Liver (tissue), 9 donors: ENCODE results near the gene AAK1. TPM values are rescaled to one million over a fixed set of nuclear protein-coding genes. Genes with fewer than 3 reads are reported as not detected.

Source experiments
- DNase-seq: peaks from one replicate; pipeline ENCODE4 v3.0.0-alpha.2; 2017; ENCODE audit warnings: low spot score
- H3K27ac ChIP-seq, 2 donors: one replicate each; pipeline ENCODE4 v1.7.0; 2013; ENCODE audit warnings: inconsistent platforms in 2 of 2, low read length in 2 of 2, control low read depth in 1 of 2, low read depth in 1 of 2, mild to moderate bottlenecking in 1 of 2
- H3K27me3 ChIP-seq, 4 donors: one replicate each; pipeline versions ENCODE4 v1.6.1 to v1.7.0; 2013; ENCODE audit warnings: low read length in 3 of 4, inconsistent platforms in 1 of 4, mild to moderate bottlenecking in 1 of 4, moderate library complexity in 1 of 4; ENCODE audit not compliant: control insufficient read depth in 4 of 4, insufficient read depth in 4 of 4
- H3K36me3 ChIP-seq, 4 donors: one replicate each; pipeline versions ENCODE4 v1.6.1 to v1.7.0; 2013; ENCODE audit warnings: low read length in 3 of 4, mild to moderate bottlenecking in 3 of 4, low read depth in 1 of 4, moderate library complexity in 1 of 4; ENCODE audit not compliant: control insufficient read depth in 4 of 4, insufficient read depth in 3 of 4
- H3K4me1 ChIP-seq, 4 donors: one replicate each; pipeline versions ENCODE4 v1.6.1 to v1.7.0; 2013; ENCODE audit warnings: low read length in 3 of 4, mild to moderate bottlenecking in 3 of 4, moderate library complexity in 1 of 4; ENCODE audit not compliant: control insufficient read depth in 4 of 4, insufficient read depth in 4 of 4
- H3K4me3 ChIP-seq, 3 donors: one replicate each; pipeline versions ENCODE4 v1.6.1 to v1.7.0; 2013; ENCODE audit warnings: low read length in 3 of 3, control low read depth in 1 of 3, low read depth in 1 of 3, mild to moderate bottlenecking in 1 of 3
- H3K9ac ChIP-seq, 2 donors: one replicate each; pipeline ENCODE4 v1.7.0; 2013; ENCODE audit warnings: low read length in 2 of 2, mild to moderate bottlenecking in 2 of 2, moderate library complexity in 2 of 2, control low read depth in 1 of 2, low read depth in 1 of 2
- H3K9me3 ChIP-seq, 4 donors: one replicate each; pipeline versions ENCODE4 v1.6.1 to v1.7.0; 2013; ENCODE audit warnings: low read length in 3 of 4; ENCODE audit not compliant: control insufficient read depth in 4 of 4
- EGR1 ChIP-seq, 2 donors: IDR thresholded peaks; 2 replicates each; pipeline ENCODE4 v1.6.1; 2016 to 2018; ENCODE audit warnings: antibody characterized with exemption in 2 of 2, low read depth in 2 of 2
- FOXA1 ChIP-seq: IDR thresholded peaks from 2 replicates; pipeline ENCODE4 v1.6.1; 2016; ENCODE audit warnings: antibody characterized with exemption
- FOXA2 ChIP-seq: IDR thresholded peaks from 2 replicates; pipeline ENCODE4 v1.6.1; 2016; ENCODE audit warnings: antibody characterized with exemption
- GABPA ChIP-seq, 2 donors: IDR thresholded peaks in 1 of 2; conservative IDR thresholded peaks in 1 of 2; 2 replicates each; pipeline ENCODE4 v1.6.1; 2016; ENCODE audit warnings: antibody characterized with exemption in 2 of 2, mild to moderate bottlenecking in 1 of 2, moderate library complexity in 1 of 2
- HNF4A ChIP-seq, 2 donors: conservative IDR thresholded peaks; 2 replicates each; pipeline ENCODE4 v1.6.1; 2016; ENCODE audit warnings: antibody characterized with exemption in 2 of 2, mild to moderate bottlenecking in 2 of 2
- HNF4G ChIP-seq: IDR thresholded peaks from 2 replicates; pipeline ENCODE4 v1.6.1; 2016; ENCODE audit warnings: antibody characterized with exemption
- JUND ChIP-seq, 2 donors: IDR thresholded peaks; 2 replicates each; pipeline ENCODE4 v1.6.1; 2016; ENCODE audit warnings: antibody characterized with exemption in 2 of 2
- MAX ChIP-seq: IDR thresholded peaks from 2 replicates; pipeline ENCODE4 v1.6.1; 2016; ENCODE audit warnings: antibody characterized with exemption
- RAD21 ChIP-seq, 2 donors: IDR thresholded peaks; 2 replicates each; pipeline ENCODE4 v1.6.1; 2016; ENCODE audit warnings: antibody characterized with exemption in 2 of 2, mild to moderate bottlenecking in 2 of 2
- REST ChIP-seq: IDR thresholded peaks from 2 replicates; pipeline ENCODE4 v1.6.1; 2016; ENCODE audit warnings: antibody characterized with exemption, mild to moderate bottlenecking
- RXRA ChIP-seq, 2 donors: IDR thresholded peaks; 2 replicates each; pipeline ENCODE4 v1.6.1; 2017 to 2018; ENCODE audit warnings: antibody characterized with exemption in 2 of 2, mild to moderate bottlenecking in 1 of 2
- SP1 ChIP-seq: IDR thresholded peaks from 2 replicates; pipeline ENCODE4 v1.6.1; 2018; ENCODE audit warnings: antibody characterized with exemption, mild to moderate bottlenecking
- TAF1 ChIP-seq: conservative IDR thresholded peaks from 2 replicates; pipeline ENCODE4 v1.6.1; 2016; ENCODE audit warnings: antibody characterized with exemption, mild to moderate bottlenecking
- YY1 ChIP-seq: IDR thresholded peaks from 2 replicates; pipeline ENCODE4 v1.6.1; 2016; ENCODE audit warnings: antibody characterized with exemption, mild to moderate bottlenecking
- WGBS: extraction: QIAGEN DNeasy Blood & Tissue Kit; methylation state at CpG from one replicate; pipeline ENCODE4 v1.1.7; 2013; 5-methylcytosine and 5-hydroxymethylcytosine counted together
- polyA plus RNA-seq, 2 donors: library from polyadenylated mRNA; stranded (reverse) in 1 of 2; unstranded in 1 of 2; fragments of 200-250 nt in 1 of 2; fragments of >200 nt in 1 of 2; fragmentation: Nextera tagmentation in 1 of 2; extraction: Ambion mirVana in 1 of 2; gene quantifications; one replicate each; pipeline versions ENCODE4 v1.2.1 to v1.2.3, GENCODE V29; 2013 to 2015
- total RNA-seq, 2 donors: library from RNA; depleted of rRNA; stranded (reverse); fragments of >200 nt; gene quantifications; one replicate each; pipeline ENCODE4 v1.2.3, GENCODE V29; 2014
- TF ChIP-seq, protein P1 (sequence below): IDR thresholded peaks from 2 replicates; pipeline ENCODE4 v1.6.1; 2016; ENCODE audit warnings: antibody characterized with exemption
- TF ChIP-seq, protein P2 (sequence below): IDR thresholded peaks from 2 replicates; pipeline ENCODE4 v1.6.1; 2016; ENCODE audit warnings: antibody characterized with exemption
- donor health status: healthy.
- donor health status: healthy.
- donor health status: healthy.
- donor health status: healthy.
- donor health status: healthy.

AAK1 gene
- total and polyA plus RNA-seq, 4 donors = 3.9 to 14.3 (median 11.3) TPM

DNA sequence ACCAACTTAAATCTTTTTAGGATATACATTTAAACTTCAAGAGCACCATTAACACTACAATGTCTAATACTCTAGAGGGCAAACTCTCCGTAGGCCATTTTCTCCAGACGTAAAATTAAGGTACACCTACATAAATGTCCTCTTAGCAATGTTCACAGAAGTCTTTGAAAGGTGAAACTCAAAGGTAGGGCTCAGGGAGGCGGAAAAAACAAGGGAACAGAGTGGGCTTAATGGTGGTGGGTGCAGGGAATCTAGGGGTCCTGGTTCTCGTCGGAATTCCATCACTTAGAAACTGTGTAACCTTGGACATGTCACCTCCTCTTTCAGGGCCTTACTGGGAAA lies 207.0 kb downstream of the AAK1 start:
- H3K27me3 ChIP-seq = no peaks in the 10 kb centered on the region
- TF ChIP-seq HNF4A (conservative IDR thresholded peaks at IDR 0.05) (no peak), YY1 (no peak), MAX (no peak), EGR1 (IDR thresholded peaks at IDR 0.05; ENCODE audit: low read depth in 2 of 2) (no peak), JUND (IDR thresholded peaks at IDR 0.05) (no peak), HNF4G (no peak), GABPA (IDR thresholded peaks at IDR 0.05 in 1 of 2, conservative IDR thresholded peaks at IDR 0.05 in 1 of 2) (no peak), TAF1 (no peak), SP1 (no peak), FOXA2 (no peak), RXRA (IDR thresholded peaks at IDR 0.05) (no peak)
- TF ChIP-seq, protein P1, sequence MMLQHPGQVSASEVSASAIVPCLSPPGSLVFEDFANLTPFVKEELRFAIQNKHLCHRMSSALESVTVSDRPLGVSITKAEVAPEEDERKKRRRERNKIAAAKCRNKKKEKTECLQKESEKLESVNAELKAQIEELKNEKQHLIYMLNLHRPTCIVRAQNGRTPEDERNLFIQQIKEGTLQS = no peak
- TF ChIP-seq, protein P2, sequence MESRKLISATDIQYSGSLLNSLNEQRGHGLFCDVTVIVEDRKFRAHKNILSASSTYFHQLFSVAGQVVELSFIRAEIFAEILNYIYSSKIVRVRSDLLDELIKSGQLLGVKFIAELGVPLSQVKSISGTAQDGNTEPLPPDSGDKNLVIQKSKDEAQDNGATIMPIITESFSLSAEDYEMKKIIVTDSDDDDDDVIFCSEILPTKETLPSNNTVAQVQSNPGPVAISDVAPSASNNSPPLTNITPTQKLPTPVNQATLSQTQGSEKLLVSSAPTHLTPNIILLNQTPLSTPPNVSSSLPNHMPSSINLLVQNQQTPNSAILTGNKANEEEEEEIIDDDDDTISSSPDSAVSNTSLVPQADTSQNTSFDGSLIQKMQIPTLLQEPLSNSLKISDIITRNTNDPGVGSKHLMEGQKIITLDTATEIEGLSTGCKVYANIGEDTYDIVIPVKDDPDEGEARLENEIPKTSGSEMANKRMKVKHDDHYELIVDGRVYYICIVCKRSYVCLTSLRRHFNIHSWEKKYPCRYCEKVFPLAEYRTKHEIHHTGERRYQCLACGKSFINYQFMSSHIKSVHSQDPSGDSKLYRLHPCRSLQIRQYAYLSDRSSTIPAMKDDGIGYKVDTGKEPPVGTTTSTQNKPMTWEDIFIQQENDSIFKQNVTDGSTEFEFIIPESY = no peak
- DNase-seq = no peak
- H3K4me3 ChIP-seq = peak overlapping the region; percentile 75 to 89 (median 88)
- WGBS = 4% methylated on average over 5 of the region's 5 CpGs
- peaks cover 0 to 10% (median 5%) of the 10 kb centered on the region in 4 donors for H3K4me1 ChIP-seq
- peak overlapping the region; percentile 79 to 98 for H3K27ac ChIP-seq
- no peaks in the 10 kb centered on the region for H3K9me3 ChIP-seq
- H3K9ac ChIP-seq = peak overlapping the region; percentile 21 to 95
- H3K36me3 ChIP-seq = no peaks in the 10 kb centered on the region

DNA sequence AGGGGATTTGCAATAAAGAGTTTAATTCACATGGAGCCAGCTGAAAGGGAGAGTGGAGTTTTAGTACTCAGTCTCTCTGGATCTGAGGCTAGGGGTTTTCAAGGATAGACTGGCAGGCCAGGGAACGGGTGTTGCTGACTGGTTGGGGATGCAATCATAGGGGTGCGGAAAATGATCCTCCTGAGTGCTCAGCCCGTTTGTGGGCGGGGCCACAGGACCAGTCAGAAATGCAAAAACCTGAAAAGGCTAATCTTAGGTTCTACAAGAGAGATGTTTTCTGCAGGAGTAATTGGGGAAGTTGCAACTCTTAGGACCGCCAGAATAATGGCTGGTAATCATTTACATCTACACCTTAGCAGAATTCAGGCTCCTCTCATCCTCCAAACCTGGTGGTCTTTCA lies 208.8 kb downstream of the AAK1 start:
- 84% methylated on average over 5 of the region's 5 CpGs for whole genome bisulfite sequencing
- H3K4me3 ChIP-seq = no peak overlapping the region
- no peak overlapping the region for H3K9ac ChIP-seq
- no peak for DNase-seq
- H3K27ac ChIP-seq = no peak overlapping the region
- H3K36me3 ChIP-seq = peaks cover 0 to 8% (median 1%) of the 10 kb centered on the region in 4 donors
- no peaks in the 10 kb centered on the region for H3K9me3 ChIP-seq
- peaks cover 0 to 10% (median 5%) of the 10 kb centered on the region in 4 donors for H3K4me1 ChIP-seq
- no peaks in the 10 kb centered on the region for H3K27me3 ChIP-seq
- TF ChIP-seq YY1 (no peak), RAD21 (IDR thresholded peaks at IDR 0.05) (no peak), SP1 (no peak), FOXA1 (no peak), TAF1 (no peak), REST (no peak)
- TF ChIP-seq, protein P2 = no peak
- TF ChIP-seq, protein P1 = no peak
